Inflammatory macrophage treated with lipopolysaccharide for 1 hour (primary cell): ENCODE data around the gene CHID1.

Experiments
- DNase-seq, 2 donors: peaks; one replicate each; pipeline ENCODE4 v3.0.0-alpha.2; 2020 to 2022

CHID1 gene

DNA sequence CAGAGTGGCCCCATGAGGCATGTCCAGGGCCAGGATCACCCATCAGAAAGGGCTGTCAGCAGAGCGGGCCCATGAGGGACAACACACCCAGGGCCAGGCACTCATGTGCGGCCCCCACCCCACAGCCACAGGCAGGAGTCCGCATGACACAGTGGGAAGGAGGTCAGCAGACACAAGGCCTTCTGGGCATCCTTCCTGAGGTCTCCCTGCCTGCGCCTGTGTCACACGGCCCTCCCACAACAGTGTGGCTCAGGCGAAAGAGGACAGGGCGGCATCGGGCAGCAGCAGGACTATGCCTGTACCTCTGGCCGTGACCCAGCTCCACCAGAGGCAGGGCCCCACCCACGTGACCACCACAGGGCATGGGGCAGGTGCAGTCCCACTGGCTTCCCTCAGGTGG, 27.1 kb downstream of the CHID1 start:
- no peak for DNase-seq

DNA sequence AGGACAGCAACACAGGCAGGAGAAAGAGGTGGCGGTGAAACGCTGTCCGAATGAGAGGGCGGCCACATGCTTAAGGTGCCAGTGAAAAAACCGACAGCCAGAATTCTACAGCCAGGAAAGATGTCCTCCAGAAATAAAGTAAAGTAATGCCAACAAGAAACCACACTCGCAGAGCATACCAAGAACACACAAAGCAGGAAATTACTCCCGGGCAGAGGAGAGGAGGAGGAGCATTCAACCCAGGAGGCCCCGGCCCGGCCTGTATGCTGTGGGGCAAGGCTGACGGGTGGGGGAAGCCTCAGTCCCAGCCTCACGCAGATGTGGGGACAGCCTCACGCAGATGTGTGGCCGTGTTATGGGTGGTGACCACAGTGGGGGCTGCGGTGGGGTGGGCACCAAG, 28.0 kb downstream of the CHID1 start:
- no peak for DNase-seq

DNA sequence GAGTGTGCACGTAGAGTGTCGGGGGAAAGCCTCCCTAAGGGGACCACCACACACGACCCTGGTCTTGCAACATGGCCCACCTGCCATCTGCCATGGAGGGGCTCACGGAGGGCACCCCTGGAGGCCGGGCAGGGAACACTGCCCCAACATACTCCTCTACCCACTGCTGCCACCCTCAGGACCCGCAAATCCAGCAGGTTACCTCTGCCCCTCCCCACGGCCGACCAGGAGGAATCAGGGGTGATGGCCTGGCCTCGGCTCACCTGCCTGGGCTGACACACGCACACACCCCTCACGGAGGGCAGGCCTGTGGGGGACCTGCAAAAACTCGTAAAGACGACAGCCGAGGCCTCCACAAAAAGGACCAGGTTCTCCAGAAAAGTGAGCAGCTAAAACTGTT, 30.2 kb downstream of the CHID1 start:
- no peak for DNase-seq

DNA sequence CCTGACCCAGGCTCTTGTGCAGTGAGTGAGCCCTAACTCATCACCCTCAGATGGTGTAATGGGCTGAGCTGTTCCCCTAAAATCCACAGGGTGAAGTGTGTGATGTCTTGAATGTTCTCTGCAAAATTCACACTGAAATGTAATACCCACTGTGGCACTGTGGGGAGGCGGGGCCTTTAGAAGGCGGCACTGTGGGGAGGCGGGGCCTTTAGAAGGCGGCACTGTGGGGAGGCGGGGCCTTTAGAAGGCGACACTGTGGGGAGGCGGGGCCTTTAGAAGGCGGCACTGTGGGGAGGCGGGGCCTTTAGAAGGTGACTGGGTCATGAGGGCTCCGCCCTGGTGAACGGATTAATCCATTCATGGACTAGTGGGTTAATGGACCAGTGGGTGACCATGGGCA, 33.0 kb downstream of the CHID1 start:
- peak in 1 of 2 donors; percentile 14 for DNase-seq

DNA sequence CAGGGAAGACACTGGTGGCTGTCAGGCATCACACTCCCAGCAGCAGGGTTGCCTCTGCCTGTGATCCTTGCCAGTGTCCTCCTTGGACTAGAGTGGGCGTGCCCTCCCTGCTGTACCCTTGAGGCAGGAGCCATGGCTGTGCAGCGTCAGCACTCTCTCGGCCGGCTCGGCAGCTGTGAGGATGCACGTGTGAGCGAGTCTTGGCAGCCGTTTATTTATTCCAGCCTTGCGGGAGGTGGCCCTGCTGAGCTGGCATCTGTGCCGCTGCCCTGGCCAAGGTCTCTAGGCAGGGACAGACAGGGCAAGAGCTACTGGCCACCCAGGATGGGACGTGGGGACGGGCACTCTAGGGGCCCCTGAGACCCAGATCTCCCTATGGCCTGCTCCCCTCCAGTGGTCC, 34.1 kb downstream of the CHID1 start:
- no peak for DNase-seq

DNA sequence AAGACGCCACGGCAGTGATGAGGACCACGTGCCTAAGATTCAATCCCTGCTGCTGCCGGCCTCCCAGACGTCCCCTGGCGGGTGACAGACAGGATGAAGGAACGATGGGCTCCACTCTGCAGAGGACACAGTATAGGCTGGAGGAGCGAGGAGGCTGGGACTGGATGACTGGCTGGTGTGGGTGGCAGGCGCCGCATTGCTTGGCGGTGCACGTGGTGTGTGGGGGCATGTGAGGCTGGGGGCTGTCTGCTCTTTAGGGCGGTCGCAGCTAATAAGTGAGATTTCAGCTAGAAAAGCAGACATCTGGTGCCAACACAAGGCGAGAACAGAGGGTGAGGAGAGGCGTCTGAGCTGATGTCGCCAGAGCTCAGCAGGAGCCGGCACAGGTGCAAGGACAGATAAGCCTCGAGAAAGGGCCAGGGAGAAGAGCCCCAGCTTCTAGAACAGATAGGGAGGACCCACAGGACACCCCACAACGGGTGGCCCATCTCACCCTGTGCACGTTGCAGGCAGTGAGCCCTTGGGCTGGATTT, 34.8 kb downstream of the CHID1 start:
- DNase-seq = no peak

DNA sequence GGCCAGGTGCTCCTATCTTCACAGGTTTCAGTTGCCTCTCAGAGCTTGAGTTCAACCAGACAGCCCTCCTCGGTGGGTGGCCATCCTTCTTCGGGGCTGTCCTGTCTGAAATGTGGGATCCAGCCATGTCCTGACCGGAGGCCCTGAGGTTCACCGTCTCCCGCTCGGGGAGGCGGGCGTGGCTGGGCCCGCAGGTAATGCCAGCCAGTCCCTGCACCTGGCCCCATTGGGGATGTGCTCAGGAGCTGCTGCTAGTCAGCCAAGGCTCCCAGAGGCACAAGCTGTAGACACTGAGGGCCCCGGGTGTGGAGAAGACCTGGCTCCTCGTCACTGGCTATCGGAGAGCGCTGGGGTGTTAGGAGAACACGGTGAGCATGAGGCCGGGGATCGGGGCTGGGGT, 35.4 kb downstream of the CHID1 start:
- no peak for DNase-seq

DNA sequence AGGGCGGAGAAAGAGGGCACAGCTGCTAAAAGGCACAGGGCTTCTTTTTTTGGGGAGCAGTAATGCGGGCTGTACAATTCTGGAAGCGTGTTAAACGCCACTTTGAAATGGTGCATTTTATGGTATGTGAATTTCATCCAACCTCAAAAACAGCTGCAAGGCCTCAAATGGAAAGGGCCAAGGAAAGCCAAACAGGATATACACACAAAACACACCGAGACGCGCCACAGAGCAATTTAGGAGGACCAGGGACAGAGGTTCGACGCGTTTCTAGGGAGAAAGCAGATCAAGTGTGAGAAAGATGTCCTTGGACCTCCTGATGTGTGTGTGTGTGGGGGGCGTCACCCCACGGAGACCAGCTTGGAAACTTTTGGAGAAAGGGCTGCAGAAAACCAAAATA, 36.9 kb downstream of the CHID1 start:
- no peak for DNase-seq

DNA sequence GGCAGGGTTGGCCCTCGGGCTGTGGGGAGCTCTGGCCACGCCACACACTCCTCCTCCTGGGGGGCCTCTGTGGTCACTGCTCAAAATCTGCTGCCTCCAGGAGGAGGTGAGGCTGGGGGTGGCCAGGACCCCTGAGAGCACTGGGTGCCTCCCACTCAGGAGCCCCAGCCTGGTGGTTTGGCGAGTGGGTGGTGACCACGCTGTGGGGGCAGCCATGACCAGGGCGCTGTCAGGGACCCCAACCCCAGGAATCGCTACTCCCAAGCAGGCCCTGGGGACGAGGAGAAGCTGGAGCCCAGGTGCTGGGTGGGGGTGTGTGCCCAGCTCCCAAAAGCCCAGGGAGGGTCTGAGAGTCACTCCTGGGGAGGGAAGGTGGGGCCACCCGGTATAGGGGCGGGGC, 37.8 kb downstream of the CHID1 start:
- DNase-seq = no peak

DNA sequence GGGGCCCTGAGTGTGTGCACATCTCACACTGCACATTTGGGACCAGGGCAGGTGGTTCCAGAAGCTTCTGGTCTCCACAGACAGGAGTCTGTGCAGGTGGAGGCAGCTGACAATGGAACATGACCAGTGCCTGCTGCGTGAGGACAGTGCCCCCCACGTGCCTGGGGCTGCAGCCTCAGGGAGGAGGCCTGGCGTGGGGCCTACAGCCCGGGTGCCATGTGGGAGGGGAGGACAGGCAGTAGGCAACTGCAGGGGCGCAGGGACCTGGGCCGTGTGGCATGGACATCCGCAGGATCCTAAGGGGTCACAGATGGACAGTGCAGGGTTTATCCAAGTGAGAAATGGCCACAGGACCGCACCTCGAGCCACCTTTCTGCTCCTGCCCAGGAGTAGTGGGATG, 39.1 kb downstream of the CHID1 start:
- DNase-seq = no peak

DNA sequence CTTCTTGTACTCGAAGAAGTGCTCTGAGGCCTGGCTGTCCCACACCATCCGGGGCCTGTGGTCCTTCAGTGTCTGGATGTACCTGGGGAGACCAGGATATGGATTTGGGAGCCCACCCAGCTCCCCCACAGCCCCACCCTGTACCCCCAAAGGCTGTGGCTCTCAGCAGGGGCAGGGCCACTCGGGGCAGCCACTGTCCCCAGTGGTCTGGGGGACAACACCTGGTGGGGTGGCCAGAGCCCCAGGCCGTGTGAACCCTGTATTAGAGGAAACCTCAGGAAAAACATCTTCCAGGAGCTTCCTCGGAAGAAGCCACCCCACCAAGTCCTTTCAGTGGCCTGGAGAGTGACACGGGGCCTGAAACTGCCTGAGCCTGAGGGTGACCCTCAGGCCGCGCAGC, 40.2 kb downstream of the CHID1 start:
- DNase-seq = no peak

DNA sequence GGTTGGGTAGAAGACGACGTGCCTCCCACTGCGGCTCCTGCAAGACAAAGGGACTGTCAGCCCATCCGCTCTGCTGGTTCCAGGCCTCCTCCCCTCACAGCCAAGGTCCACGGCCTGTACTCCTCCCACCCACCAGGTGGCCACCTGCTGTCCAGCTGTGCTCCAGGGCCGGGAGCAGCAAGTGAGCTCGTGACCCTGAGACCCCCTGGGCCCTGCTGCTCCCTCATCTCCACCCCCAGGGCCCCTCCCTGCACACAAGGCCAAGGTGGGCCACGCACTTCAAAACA, 40.5 kb downstream of the CHID1 start:
- DNase-seq = no peak

DNA sequence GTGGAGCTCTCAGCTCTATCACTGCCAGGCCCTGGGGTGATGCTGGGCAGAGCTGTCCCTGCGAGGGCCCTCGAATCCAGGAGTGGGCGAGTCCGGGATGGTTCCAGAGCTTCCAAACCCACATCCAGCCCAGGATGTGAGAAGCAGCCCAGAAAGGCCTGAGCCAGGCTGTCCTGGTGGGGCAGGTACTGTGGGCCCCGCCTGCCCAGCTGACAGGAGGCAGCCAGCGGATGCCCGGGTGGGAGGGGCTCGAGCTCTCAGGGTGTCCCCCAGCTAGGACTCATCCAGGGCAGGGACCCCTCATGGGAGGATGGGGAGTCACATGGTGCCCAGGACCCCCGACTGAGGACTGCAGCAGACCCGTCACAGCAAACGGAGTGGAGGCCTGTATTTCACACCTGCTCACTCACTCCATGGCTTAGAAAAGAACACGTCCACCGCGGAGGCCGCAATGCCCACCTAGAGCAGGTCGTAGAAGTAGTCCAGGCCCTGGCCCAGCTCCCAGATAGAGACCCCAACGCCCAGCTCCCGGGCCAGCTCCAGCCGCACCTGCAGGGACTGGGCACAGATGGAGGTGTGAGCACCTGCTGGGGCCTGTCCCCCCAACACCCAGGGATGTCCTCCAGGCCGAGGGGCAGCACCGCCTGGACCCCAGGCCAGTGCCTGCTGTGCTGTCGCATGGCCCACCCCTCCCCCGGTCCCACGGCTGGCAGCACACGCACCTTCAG, 41.0 kb downstream of the CHID1 start:
- no peak for DNase-seq

DNA sequence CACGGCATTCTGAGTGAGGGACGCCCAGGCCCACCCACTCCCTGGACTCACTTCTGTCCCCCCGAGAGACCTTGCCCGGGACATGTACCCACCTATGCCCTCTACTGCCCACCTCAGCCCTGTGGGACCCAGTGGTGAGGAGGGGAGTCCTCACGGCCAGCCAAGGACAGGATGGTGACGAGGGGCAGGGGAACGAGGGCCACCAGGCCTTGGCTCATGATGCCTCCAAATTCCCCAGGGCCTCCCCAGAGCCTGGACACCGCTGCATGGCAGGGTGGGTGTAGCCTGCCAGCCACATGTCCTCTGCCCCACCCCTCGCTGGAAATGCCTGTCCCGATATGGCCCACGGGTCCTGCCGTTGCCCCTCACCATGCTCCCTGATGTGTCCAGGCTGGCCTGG, 41.8 kb downstream of the CHID1 start:
- DNase-seq = no peak

DNA sequence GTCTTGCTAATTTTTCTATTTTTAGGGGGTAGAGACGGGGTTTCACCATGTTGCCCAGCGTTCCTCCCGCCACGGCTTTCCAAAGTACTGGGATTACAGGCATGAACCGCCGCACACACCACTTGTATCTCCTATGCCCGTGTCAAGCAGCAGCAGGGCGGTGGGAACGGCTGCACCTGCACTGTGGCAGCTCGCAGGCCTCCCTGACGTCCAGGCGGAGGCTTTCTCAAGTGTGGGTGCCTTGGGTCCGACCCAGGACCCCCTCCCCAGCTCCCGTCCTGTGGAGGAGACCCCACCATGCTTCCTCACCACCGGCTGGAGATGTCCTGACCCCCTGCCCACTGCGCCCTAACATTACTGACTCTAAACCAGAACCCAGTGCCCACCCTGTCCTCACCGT, 42.2 kb downstream of the CHID1 start:
- no peak for DNase-seq

DNA sequence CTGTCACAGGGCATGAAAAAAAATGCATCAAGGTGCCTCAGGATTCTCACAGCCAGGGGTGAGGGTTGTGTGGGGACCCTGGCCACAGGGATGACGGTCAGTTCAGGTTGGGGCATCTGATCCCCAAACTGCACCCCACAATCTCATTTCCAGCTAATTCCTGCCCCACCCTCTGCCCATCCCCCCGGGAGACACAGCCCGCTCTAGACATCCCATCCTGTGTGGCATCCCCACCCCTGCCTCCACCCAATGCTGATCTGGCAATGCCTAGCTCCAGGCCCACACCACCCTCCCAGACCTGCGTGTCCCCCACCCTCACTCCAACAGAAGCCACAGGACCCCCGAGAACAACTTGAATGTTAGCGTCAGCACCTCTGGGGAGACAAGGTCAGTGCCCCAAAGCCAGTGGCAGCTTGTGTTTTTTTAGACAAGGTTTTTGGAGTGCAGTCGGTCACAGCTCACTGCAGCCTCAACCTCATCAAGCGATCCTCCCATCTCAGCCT, 42.7 kb downstream of the CHID1 start:
- DNase-seq = no peak

DNA sequence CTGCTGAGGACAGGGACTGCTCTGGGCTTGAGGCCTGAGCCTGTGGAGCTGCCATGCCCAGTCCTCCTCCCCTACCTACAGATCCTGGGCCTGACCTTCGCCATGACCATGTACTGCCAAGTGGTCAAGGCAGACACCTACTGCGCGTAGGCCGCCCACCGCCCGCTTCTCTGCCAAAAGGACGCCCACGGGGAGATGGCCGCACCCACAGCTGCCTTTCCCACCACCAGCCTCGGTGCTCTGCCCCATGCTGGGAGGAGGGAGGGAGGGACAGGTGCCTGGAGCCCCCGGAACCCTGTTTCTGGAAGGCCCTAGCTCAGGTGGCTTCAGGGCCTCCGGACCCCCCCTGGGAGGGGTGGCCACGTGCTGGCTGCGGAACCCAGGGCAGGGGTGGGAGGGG, 44.1 kb downstream of the CHID1 start:
- no peak for DNase-seq

DNA sequence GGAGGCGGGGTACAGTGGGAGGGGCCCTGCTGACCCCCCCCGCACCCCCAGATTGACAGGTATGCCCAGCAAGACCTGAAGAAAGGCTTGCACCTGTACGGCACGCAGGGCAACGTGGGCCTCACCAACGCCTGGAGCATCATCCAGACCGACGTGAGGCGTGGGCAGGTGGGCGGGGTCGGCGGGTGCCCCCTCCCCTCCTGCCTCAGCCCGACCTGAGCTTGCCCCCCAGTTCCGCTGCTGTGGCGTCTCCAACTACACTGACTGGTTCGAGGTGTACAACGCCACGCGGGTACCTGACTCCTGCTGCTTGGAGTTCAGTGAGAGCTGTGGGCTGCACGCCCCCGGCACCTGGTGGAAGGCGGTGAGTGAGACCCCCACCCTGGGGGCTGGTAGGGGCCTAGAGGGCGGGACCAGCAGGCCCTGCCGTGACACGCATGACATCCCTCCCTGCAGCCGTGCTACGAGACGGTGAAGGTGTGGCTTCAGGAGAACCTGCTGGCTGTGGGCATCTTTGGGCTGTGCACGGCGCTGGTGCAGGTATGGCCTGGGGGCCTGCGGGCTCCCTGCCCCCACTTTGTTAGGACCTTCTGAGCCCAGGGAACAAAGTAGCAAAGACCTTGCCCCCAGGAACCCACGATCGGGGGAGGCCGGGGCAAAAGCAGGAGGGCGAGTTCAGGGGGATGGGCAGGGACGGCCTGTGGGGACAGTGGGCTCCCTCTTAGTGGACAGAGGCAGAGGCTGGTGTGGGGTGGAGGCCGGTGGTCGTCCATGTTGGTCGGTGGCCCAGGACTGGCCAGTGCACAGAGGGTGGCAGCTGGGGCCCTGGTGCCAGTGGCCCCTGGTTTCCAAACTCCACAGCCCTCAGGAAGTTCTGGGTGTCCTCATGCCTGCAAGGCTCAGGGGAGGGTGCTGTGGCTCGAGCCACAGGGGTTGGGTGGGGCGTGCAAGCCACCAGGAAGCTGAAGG, 44.9 kb downstream of the CHID1 start:
- no peak for DNase-seq

DNA sequence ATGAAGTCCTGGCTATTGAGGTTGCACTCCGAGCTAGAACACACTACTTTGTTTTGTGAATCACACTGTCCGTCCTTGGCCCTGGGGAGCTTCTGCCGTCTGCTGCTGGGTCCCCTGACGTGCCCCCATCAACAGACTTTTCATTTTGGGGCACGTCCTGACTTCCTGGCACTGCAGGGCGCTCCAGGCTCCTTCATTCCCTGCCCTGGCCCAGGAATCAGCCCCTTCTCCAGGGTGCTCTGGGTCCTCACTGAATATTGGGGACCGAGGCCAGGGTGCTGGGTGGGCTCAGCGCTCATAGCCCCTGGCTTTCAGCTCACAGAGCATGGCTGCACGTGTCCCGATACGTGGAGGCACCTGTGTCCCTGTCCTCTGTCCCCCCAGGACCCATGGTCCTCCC, 45.7 kb downstream of the CHID1 start:
- no peak for DNase-seq

DNA sequence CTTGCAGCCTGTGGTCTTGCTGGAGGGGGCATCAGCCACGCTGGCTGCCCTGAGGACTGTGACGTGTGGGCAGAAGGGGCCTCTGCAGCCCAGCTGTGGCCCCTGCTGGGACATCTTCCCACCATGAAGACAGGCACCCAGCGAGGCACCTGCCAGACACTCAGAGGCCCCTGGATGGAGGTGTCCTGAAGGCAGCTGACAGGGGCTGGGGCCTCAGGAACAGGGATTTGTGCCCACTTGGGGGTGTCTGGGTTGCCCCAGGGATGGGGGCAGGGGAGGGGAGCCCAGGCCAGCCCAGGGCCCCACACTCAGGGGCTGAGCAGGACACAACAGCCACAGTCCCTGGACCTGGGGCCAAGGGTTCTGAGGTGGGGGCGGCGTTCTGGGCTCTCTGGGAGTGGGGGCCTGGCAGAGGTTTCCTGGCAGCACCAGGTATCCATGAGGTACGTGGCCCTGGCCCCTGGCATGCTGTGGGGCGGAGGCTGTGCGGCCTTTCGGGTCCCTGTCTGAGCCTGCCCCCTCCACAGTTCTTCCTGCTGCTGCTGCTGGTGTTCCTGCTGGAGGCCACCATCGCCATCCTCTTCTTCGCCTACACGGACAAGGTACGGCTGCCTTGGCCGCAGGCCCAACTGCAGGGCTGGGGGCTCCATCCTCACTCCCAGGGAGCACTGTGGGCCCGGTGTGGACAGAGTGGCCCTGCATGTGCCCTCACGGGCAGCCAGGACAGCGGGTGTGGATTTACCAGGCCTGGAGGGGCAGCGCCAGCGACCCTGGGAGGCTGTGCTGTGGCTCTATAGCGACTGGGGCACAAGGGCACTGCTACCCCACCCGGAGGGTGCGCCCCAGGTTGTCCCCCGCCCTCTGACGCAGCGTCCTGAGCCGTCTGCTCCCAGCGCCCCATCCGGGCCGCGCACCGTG, 46.4 kb downstream of the CHID1 start:
- no peak for DNase-seq

DNA sequence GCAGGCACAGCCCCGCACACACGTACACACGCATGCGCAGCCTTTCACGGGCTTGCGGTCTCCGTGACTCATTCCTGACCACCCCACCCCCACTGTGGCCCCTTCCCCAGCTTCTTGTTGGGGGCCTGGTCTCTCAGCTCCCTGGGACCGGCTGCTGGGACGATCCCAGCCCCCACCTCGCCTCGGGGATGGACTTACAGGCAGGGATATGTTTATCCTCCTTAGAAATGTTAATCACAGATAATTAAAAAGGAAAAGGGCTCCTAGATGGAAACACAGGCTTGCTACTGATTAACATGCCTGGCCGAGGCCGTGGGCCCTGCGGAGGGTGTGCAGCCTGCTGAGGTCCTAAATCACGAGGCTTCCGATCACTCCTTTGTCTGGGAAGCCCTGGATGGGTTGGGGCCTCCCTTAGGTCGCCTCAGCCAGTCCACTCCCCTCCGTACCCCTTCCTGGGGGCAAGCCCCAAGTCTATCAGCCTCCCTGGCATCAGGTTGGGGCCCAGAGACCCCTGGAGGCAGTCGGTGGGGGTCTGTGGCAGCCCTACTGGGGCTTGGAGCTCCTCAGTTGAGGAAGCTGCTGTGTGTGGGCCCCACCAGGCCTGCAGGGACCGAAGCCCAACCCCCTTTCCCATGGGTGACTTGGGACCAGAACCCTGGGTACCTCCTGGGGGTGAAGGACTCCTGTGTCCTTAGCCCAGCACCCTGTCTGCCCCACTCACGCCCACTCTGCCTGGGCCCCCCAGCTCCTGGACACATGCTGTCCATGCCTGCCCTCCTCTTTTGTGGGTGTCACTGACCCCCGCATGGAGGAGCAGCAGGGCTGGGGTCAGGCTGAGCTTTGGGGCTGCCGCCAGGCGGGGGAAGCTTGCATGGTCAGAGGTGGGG, 47.3 kb downstream of the CHID1 start:
- DNase-seq = no peak

DNA sequence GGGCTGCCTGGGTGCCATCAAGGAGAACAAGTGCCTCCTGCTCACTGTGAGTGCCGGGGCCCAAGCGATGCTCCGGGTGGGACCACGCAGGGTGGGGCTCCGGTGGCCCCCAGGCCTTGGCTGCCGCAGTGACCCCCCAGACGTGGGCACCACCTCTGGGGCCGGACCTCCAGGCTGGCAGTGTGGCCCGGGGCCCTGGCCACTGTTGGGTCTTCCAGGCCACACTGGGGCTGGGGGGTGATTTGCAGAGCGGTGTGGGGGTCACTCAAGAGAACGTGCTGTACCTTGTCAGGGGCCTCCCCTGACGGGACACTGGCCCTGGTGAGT, 48.0 kb downstream of the CHID1 start:
- DNase-seq = no peak
